Pulmonary artery endothelial cell (primary cell): Measurements from ENCODE around the gene LRRC52. TPM values are rescaled to one million over a fixed set of nuclear protein-coding genes. Genes with fewer than 3 reads are reported as not detected.

ENCODE experiments used
- DNase-seq: peaks from one replicate; pipeline ENCODE4 v3.0.0-alpha.2; 2011; ENCODE audit warnings: low read depth, low spot score
- total RNA-seq: library from RNA; depleted of rRNA; stranded (reverse); fragments of >200 nt; gene quantifications from 2 replicates; pipeline ENCODE4 v1.2.3, GENCODE V29; 2014

LRRC52 gene
- not detected in 2 replicates for total RNA-seq

- no peak for DNase-seq
Observed at GRCh38 chr1:165543532-165544438, at the start of gene LRRC52. Gene LRRC52 (plus strand): TSS chr1:165544000. CDS start chr1:165544297, 297 bp downstream.

GRCh38 chr1:165494949-165495857 lies 48.6 kb upstream of the LRRC52 start:
- DNase-seq, result no peak

DNA sequence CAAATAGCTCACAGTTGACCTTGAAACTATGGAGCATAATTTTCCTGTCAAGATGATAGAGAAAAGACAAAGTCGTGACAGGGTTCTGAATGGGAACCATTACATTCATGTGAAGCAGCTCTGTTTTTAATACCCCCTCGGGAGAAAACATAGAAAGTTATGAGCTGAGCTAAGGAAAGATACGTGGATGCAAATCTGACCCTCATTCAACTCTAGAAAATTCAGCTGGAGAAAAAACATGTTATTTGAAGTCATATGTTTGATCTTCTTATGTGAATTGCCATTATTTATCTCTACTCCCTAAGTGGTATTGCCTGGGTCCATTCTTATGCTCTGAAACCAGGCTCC lies 48.0 kb upstream of the LRRC52 start:
- no peak for DNase-seq

- DNase-seq, result no peak
Observed at GRCh38 chr1:165496501-165496900, 47.3 kb upstream of the LRRC52 start.

GRCh38 chr1:165497069-165498013 lies 46.5 kb upstream of the LRRC52 start:
- DNase-seq, result no peak

DNA sequence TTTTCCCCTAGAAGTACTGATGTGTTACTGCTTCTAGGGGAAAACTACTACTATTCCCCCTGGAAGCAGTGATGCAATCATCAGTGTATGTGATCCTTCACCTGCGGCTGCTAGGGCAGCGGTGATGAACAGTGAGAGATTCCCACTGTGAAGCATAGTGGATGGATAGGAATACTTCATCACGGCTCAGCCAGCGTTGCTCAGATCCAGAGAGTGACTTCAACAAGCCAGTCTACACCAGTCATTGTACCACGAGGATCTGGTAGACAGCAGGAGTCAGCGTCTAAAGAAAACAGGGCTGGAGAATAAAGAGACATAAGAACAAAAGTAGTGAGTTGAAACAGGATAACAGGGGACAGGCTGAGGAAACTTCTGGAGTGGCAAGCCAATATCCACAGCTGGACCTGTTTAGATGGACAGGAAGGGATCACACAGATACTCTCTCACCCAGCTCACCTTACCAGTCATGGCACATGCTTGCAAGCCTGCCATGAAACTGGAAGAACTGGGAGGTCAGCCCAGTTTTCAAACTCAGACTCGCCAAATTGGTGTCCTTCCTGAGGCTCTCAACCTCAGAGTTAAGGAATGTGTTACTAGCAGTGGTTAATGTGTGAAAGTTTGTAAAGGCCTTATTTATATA lies 42.4 kb upstream of the LRRC52 start:
- no peak for DNase-seq

DNA sequence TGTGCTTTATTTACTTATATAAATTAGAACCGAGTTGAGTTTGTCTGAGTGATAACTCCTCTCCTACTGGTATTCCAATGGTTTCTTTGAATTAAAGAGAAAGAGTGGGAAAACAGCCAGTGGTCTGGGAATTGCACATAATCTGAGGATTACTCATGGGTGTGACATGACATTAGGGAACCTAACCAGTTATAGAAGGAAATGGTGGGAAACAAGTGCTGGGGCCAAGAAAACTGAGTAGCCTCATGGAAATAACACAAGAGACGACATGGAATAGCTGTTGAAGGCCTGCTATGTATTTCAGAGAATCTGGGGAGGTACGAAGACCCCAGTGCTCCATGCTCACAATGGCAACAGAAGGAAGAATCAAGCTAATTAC lies 41.8 kb upstream of the LRRC52 start:
- no peak for DNase-seq

- DNase-seq, result no peak
Observed at GRCh38 chr1:165507570-165507969, 36.2 kb upstream of the LRRC52 start.

DNA sequence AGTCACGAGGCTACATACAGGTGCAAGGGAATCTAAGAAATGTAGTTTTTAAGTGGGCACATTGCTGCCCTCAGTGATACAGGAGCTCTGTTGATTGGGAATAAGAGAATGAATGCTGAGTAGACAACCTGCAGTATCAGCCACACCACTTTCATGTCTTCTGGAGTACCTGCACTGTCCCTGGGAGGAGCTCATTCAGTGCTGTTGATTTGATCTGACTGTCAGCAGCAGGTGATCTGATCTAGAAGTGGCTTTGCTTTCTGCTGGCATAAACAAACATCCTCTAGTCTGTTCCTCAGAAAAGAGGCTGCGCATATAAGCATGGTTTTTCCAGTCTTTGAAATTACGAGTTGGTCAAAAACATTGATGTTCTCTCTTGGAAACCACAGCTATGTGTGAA lies 35.5 kb upstream of the LRRC52 start:
- no peak for DNase-seq

DNA sequence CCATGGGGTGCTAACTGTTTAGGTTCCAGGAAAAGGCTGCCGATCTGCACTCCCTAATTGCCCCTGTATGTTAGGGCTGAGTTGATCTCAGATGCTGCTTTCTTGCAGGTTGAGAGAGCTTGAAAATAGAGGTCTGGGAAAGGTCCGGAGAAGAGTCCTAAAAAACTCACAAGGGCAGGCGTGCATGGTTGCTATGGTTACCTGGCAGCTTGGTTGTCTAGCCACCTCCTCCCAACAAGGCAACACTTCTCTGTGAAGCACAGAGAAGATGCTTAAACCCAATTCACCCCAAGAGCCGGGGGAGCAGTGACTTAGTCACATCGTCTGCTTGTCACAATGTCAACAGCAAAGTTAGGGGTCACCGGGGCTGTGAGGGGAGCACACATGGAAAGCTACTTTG lies 31.0 kb upstream of the LRRC52 start:
- no peak for DNase-seq

GRCh38 chr1:165516469-165516868 lies 27.3 kb upstream of the LRRC52 start:
- no peak for DNase-seq

GRCh38 chr1:165520646-165521045 lies 23.2 kb upstream of the LRRC52 start:
- no peak for DNase-seq

DNA sequence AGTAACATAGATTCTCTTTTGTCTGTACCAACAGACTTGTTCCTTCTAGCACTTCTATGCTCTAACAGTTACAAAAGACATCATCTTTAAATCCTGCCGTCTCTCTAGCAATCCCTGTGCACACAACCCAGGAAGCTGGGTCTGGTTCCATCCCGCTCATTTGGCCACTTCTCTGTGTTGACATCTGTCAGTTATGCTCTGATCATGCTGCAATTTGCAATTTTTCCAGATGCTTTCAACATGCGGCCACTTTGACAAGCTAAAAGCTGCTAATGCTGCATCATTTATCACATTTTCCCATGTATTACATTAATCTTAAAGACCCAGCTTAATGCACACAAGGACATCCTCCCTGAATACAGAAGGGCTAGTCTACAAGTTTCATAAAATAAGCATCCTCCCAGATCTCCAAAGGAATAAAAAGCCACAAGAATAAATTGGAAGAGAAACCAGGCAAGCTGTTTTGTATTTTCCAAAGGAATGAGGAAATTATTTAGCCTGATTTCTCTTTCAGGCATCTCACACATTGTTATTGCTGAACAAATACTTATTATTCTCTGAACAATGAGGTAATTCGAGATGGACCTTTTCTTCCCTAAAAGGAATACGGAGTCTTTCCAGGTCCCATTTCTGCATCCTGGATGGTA lies 19.0 kb upstream of the LRRC52 start:
- DNase-seq, result no peak

- DNase-seq, result no peak
Observed at GRCh38 chr1:165525708-165526107, 18.1 kb upstream of the LRRC52 start.

DNA sequence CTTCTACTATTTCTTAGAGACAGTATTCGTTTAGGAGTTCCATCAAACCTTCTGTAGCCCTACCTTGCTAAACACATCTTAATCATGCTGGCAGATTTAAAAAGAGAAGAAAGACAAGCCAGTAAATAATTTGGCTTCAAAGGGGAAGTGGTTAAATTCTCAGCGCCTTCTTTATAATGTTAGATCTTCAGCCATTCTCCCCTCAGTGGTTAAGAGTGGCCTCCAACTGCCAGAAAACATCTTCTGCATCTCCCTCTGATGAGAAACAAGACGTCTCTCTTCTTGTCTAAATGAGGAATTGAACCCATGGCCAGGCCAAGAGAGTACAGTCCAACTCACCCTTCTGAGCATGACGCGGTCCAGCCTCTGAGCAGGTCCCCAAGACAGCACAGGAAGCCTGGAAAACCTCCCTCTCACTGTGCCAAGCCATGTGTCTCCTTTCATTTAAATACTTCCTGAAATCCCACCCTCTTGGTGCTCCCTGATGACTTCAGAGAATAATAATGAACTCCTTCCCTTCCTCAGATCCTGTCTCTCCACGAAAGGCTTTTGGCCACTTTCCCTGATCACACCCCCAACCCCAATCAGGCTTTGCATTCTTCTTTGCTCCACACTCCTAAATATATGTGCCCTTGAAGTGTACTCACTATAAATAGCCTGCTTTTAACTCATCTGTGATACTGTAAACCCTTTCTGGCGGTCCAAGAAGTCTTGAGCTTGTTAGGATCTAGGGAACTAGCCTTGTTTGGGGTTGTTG lies 16.4 kb upstream of the LRRC52 start:
- DNase-seq, result no peak

DNA sequence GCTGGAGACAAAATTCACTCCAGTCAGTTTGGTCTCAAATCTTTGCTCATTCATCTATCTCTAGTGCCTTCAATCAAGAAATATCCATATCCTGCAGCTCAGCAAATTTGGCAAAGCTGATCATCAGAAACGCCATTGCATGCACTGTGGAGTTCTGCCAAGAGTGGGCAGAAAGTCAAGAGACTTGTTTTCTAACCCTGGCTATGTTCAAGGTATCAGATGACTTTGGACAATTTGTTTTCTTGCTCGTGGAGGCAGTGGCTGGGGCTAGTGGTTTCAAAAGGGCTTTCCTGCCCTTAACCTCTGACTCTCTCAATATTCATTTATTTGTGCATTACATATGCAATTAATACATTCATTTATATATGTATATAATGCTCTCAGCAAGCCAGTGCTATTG lies 12.8 kb upstream of the LRRC52 start:
- no peak for DNase-seq

DNA sequence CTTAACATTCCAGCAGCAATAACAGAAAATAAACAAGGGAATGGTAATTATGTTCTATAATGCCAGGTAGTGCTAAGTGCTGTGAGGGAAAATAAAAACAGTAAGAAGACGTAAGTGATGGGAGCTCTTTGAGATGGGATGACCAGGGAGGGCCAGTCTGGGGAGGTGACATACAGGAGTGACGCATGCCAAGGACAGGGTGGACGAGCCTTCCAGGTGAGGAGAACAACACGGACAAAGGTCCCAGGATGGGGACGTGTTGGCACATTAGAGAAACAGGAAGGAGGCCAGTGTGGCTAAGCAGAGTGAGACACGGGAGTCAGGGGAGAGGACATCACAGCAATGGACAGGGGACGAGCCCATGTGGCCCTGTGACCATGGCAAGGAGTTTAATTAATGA lies 11.7 kb upstream of the LRRC52 start:
- no peak for DNase-seq

- no peak for DNase-seq
Observed at GRCh38 chr1:165533254-165533653, 10.5 kb upstream of the LRRC52 start.

GRCh38 chr1:165536016-165536415 lies 7.8 kb upstream of the LRRC52 start:
- DNase-seq, result no peak
